Vagina (tissue), 2 donors: ENCODE results near the gene SHLD2. TPM values are rescaled to one million over a fixed set of nuclear protein-coding genes. Genes with fewer than 3 reads are reported as not detected.
"Not testable (repeated sequence)": the region's sequence is repeated elsewhere in the genome, so short reads cannot be mapped to it uniquely, and the experiment has no call there.

Experiments
- DNase-seq, 2 donors: peaks; one replicate each; pipeline ENCODE4 v3.0.0-alpha.2; 2017; ENCODE audit errors: extremely low spot score in 2 of 2
- H3K27ac ChIP-seq: fragments of 200-600 bp; sonication (generic); one replicate; pipeline ENCODE4 v1.5.1; 2019
- H3K27me3 ChIP-seq: fragments of 200-600 bp; sonication (generic); one replicate; pipeline ENCODE4 v1.5.1; 2019
- H3K36me3 ChIP-seq, 2 donors: fragments of 200-600 bp; sonication (generic); one replicate each; pipeline ENCODE4 v1.5.1; 2017 to 2019
- H3K4me1 ChIP-seq: fragments of 200-600 bp; sonication (generic); one replicate; pipeline ENCODE4 v1.5.1; 2019
- H3K4me3 ChIP-seq, 2 donors: fragments of 200-600 bp; sonication (generic); 1 replicate in 1 of 2; 2 replicates in 1 of 2; pipeline ENCODE4 v1.5.1; 2016 to 2019
- H3K9me3 ChIP-seq: fragments of 200-600 bp; sonication (generic); one replicate; pipeline ENCODE4 v1.5.1; 2019
- POLR2A ChIP-seq, 2 donors: fragments of 450-650 bp; IDR thresholded peaks; one replicate each; pipeline ENCODE4 v1.6.1; 2017; ENCODE audit warnings: antibody characterized with exemption in 2 of 2, mild to moderate bottlenecking in 2 of 2, moderate library complexity in 2 of 2
- POLR2AphosphoS5 ChIP-seq, 2 donors: sonication (generic); formaldehyde crosslinking; IDR thresholded peaks; one replicate each; pipeline ENCODE4 v1.9.0; 2017; ENCODE audit warnings: antibody characterized with exemption in 2 of 2, mild to moderate bottlenecking in 2 of 2, low read depth in 1 of 2; ENCODE audit not compliant: insufficient read depth in 1 of 2
- intact Hi-C: fragments of 100-400 bp; cut with DNase I; formaldehyde crosslinking; loops from one replicate; pipeline ENCODE4 v1.15.1; 2023
- total RNA-seq: library from RNA; depleted of rRNA; stranded (reverse); fragments of >200 nt; gene quantifications from one replicate; pipeline ENCODE4 v1.2.3, GENCODE V29; 2016
- TF ChIP-seq, protein P1 (sequence below), 3 experiments: fragments of 450-650 bp in 2 of 3; fragments of 200-600 bp in 1 of 3; sonication (generic) in 1 of 3; IDR thresholded peaks; one replicate each; pipeline ENCODE4 v1.5.1; 2017 to 2019; ENCODE audit warnings: antibody characterized with exemption in 3 of 3, mild to moderate bottlenecking in 2 of 3, moderate library complexity in 2 of 3

SHLD2 gene
- total RNA-seq, 1 donor from 2014 or later = 27.5 TPM

DNA sequence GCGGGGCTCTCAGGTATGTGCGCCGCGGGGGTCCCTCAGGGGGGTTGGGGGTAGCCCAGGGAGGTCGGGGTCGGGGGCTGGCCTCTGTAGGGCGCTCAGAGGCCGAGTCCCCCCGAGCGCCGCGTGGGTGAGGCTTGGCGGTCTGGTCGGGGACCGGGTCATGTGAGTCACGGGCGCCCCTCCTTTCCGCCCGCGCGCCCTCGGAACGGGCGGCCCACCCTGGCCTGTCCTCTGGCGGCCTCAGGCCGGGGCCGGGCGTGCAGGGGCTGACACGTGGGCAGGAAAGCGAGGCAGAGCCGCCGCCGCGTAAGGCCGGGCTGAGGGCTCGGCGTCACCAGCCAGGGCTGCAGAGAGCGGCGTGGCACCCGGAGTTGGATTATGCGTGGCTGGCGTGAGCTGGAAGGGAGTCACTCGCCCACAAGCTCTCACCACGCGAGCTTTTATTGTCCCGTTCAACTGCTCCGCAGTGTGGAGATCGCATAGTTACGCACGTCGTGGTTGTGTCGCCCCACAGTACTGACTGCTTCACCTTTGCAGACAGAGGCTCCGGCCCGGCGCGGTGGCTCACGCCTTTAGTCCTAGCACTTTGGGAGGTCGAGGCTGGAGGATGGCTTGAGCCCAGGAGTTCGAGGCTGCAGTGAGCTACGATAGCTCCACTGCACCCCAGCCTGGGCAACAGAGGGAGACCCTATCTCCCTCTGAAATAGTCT, 385 bp downstream of the SHLD2 start:
- intact Hi-C loops = no loop called here
- H3K4me1 ChIP-seq = peaks cover 33% of the 10 kb centered on the region
- TF ChIP-seq, protein P1, sequence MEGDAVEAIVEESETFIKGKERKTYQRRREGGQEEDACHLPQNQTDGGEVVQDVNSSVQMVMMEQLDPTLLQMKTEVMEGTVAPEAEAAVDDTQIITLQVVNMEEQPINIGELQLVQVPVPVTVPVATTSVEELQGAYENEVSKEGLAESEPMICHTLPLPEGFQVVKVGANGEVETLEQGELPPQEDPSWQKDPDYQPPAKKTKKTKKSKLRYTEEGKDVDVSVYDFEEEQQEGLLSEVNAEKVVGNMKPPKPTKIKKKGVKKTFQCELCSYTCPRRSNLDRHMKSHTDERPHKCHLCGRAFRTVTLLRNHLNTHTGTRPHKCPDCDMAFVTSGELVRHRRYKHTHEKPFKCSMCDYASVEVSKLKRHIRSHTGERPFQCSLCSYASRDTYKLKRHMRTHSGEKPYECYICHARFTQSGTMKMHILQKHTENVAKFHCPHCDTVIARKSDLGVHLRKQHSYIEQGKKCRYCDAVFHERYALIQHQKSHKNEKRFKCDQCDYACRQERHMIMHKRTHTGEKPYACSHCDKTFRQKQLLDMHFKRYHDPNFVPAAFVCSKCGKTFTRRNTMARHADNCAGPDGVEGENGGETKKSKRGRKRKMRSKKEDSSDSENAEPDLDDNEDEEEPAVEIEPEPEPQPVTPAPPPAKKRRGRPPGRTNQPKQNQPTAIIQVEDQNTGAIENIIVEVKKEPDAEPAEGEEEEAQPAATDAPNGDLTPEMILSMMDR (IDR thresholded peaks at IDR 0.05) = no peak
- no peak for TF ChIP-seq POLR2A (IDR thresholded peaks at IDR 0.05)
- peak in 1 of 2 donors; percentile 67 for TF ChIP-seq POLR2AphosphoS5 (IDR thresholded peaks at IDR 0.05; ENCODE audit: insufficient read depth in 1 of 2, low read depth in 1 of 2)

DNA sequence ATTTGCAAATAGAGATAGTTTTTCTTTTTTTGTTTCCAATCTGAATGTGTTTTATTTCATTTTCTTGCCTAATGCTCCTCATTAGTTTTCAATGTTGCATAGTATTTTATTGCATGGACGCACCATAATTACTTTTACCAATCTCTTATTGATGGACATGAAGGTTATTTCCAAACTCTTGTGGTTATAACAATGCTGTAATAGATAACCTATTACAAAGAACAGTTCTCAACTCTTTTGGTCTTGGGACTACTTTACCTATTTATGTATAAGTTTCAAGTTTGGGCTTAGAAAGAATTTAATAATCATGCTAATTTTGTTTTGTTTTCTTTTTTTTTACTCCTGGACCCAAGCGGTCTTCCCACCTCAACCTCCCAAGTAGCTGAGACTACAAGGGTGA, 7.0 kb downstream of the SHLD2 start:
- intact Hi-C loops = no loop called here
- TF ChIP-seq POLR2AphosphoS5 (IDR thresholded peaks at IDR 0.05; ENCODE audit: insufficient read depth in 1 of 2, low read depth in 1 of 2) (no peak), POLR2A (IDR thresholded peaks at IDR 0.05) (no peak)
- TF ChIP-seq, protein P1 (IDR thresholded peaks at IDR 0.05) = no peak
- no peak overlapping the region for H3K27ac ChIP-seq
- no peak overlapping the region for H3K4me3 ChIP-seq
- H3K4me1 ChIP-seq = no peaks in the 10 kb centered on the region
- H3K9me3 ChIP-seq = no peaks in the 10 kb centered on the region
- peaks cover 0 to 34% of the 10 kb centered on the region in 2 donors for H3K36me3 ChIP-seq
- H3K27me3 ChIP-seq = no peaks in the 10 kb centered on the region
- DNase-seq = no peak

More for the DNA sequence above, 385 bp downstream of the SHLD2 start:
- DNase-seq = no peak
- H3K27ac ChIP-seq = peak overlapping the region; percentile 98
- no peaks in the 10 kb centered on the region for H3K9me3 ChIP-seq
- H3K4me3 ChIP-seq = peak overlapping the region; percentile 75 to 85
- no peaks in the 10 kb centered on the region for H3K27me3 ChIP-seq
- peaks cover 0 to 14% of the 10 kb centered on the region in 2 donors for H3K36me3 ChIP-seq

DNA sequence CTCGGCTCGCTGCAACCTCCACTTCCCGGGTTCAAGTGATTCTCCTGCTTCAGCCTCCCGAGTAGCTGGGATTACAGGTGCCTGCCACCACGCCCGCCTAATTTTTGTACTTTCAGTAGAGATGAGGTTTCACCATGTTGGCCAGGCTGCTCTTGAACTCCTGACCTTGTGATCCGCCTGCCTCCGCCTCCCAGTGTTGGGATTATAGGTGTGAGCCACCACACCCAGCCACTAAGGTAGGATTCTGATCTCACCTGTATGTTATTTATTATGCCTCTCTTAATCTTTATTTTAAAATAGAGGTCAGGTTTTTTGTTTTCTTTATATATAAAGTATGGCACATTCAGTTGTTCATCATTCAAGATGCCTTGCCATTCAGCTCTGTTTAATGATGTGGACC, 9.7 kb downstream of the SHLD2 start:
- intact Hi-C loops, H3K27me3 ChIP-seq, DNase-seq, H3K27ac ChIP-seq, H3K4me3 ChIP-seq, H3K9me3 ChIP-seq, H3K4me1 ChIP-seq: not testable (repeated sequence)
- H3K36me3 ChIP-seq = peaks cover 0 to 33% of the 10 kb centered on the region in 2 donors

DNA sequence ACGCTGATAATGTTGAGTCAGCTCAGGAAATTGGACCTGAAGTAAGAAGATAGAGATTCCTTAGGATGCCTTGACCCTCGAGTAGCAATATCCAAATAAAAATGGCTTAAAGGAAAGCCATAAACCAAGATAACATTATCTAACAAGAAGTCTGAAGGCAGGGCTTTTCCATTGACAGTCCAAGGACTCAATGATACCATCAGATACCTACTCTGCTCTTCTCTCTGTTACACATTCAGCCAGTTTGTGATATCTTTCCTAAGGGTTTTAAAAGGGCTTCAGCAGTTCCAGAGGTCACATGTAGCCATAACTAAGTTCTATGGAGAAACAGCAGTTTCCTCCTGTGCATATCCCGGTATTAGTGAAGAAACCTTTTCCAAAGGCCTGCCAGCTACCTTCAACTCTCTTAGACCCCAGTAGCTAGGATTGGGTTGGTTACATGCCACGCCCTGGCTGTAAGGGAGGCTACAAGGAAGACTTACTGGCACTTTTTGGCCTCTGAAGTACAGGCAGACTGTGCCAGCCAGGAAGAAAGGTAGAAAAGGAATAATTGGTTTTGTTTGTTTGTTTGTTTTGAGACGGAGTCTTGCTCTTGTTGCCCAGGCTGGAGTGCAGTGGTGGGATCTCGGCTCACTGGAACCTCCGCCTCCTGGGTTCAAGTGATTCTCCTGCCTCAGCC, 10.6 kb downstream of the SHLD2 start:
- no peaks in the 10 kb centered on the region for H3K9me3 ChIP-seq
- no peak overlapping the region for H3K4me3 ChIP-seq
- TF ChIP-seq, protein P1 (IDR thresholded peaks at IDR 0.05) = no peak
- TF ChIP-seq POLR2AphosphoS5 (IDR thresholded peaks at IDR 0.05; ENCODE audit: insufficient read depth in 1 of 2, low read depth in 1 of 2) (no peak), POLR2A (IDR thresholded peaks at IDR 0.05) (no peak)
- no peak overlapping the region for H3K27ac ChIP-seq
- no peaks in the 10 kb centered on the region for H3K27me3 ChIP-seq
- intact Hi-C loops = no loop called here
- peaks cover 0 to 39% of the 10 kb centered on the region in 2 donors for H3K36me3 ChIP-seq
- DNase-seq = no peak
- no peaks in the 10 kb centered on the region for H3K4me1 ChIP-seq

DNA sequence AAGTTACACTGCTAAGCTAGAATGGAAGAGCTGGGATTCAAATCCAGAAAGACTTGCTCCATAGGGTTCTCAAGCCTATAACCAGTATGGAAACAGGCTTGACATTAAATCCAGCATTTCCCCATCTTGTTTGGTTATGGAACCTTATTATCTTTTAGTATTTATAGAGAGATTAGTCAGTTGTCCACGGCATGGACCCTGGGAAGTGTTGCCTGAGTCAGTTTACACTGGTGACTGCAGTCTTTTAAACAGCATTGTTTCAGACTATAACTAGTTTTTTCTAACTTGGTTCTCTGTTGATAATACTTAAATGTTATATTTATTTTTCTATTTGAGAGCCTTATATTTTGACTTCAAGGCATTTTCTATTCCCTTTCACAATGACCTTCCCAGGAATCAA, 23.1 kb downstream of the SHLD2 start:
- DNase-seq, H3K9me3 ChIP-seq, H3K36me3 ChIP-seq, H3K4me1 ChIP-seq, H3K27ac ChIP-seq, H3K4me3 ChIP-seq, intact Hi-C loops, H3K27me3 ChIP-seq: not testable (repeated sequence)

GRCh38 chr10:87119029-87119428, 24.0 kb downstream of the SHLD2 start:
- H3K27ac ChIP-seq, H3K4me1 ChIP-seq, H3K27me3 ChIP-seq, H3K9me3 ChIP-seq, intact Hi-C loops, H3K4me3 ChIP-seq, DNase-seq, H3K36me3 ChIP-seq: not testable (repeated sequence)

GRCh38 chr10:87123351-87123750, 28.3 kb downstream of the SHLD2 start:
- H3K4me1 ChIP-seq, H3K9me3 ChIP-seq, H3K27me3 ChIP-seq, DNase-seq, H3K36me3 ChIP-seq, H3K4me3 ChIP-seq, intact Hi-C loops, H3K27ac ChIP-seq: not testable (repeated sequence)

DNA sequence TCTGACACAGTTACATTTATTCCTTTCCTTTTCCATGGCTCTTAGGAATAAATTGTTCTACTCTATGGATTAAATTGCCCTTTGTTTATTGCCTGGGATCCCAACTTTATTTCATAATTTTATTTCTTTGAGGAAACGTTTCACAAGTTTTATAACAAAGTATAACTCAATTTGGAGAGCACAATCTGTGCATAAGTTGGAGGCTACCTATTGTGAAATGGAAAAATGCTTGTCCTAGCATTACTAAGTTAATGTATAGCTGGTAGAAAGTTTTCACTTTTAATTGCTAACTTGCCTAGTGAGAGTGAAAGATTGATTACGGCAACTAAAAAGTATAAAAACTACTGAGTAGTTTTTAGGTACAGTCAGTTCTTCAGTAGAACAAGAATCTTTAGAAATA, 32.0 kb downstream of the SHLD2 start:
- intact Hi-C loops, H3K36me3 ChIP-seq, H3K4me1 ChIP-seq, H3K27ac ChIP-seq, DNase-seq, H3K9me3 ChIP-seq, H3K27me3 ChIP-seq, H3K4me3 ChIP-seq: not testable (repeated sequence)

GRCh38 chr10:87127607-87128156, 32.7 kb downstream of the SHLD2 start:
- H3K27ac ChIP-seq, DNase-seq, H3K4me1 ChIP-seq, H3K9me3 ChIP-seq, H3K36me3 ChIP-seq, H3K4me3 ChIP-seq, H3K27me3 ChIP-seq, intact Hi-C loops: not testable (repeated sequence)

DNA sequence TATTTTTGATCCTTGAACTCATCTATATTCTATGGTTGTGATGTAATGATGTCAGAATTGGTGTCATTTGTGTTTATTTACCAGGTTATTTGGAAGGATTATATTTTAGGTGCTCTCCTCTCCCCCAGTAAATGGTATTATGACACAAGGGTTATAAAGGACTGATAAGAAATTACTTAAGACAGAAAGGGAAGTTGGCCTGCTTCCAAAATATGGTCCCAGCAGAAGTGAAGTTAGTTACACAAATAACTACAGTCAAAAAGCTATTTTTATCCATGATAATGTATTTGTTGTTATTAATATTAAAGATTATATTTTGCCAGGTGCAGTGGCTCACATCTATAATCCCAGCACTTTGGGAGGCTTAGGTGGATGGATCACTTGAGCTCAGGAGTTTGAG, 37.2 kb downstream of the SHLD2 start:
- H3K4me3 ChIP-seq, H3K36me3 ChIP-seq, H3K9me3 ChIP-seq, H3K4me1 ChIP-seq, H3K27ac ChIP-seq, intact Hi-C loops, DNase-seq, H3K27me3 ChIP-seq: not testable (repeated sequence)
